Activated T-helper 2 cell treated with anti-CD3 and anti-CD28 coated beads, Interferon-gamma antibody, Interleukin-2, Interleukin-4, amounts not matched to agents 10 μg/mL and 5 μg/mL and 100 μg/mL, durations not matched to agents 14 hours and 24 hours and 36 hours (primary cell): ENCODE results near the gene DCDC1. TPM values are rescaled to one million over a fixed set of nuclear protein-coding genes. Genes with fewer than 3 reads are reported as not detected.
"Not testable (repeated sequence)": the region's sequence is repeated elsewhere in the genome, so short reads cannot be mapped to it uniquely, and the experiment has no call there.

Experiments
- DNase-seq: peaks from one replicate; pipeline ENCODE4 v3.0.0; 2021; ENCODE audit warnings: low spot score
- H3K27ac Mint-ChIP-seq: one replicate; pipeline ENCODE4 v1.8.0; 2021; ENCODE audit warnings: mixed read lengths
- H3K27me3 Mint-ChIP-seq: one replicate; pipeline ENCODE4 v1.8.0; 2021; ENCODE audit warnings: low read depth, mixed read lengths
- H3K36me3 Mint-ChIP-seq: one replicate; pipeline ENCODE4 v1.8.0; 2021; ENCODE audit warnings: low read depth, mixed read lengths
- H3K4me1 Mint-ChIP-seq: one replicate; pipeline ENCODE4 v1.8.0; 2021; ENCODE audit warnings: low read depth, mixed read lengths
- H3K4me3 Mint-ChIP-seq: one replicate; pipeline ENCODE4 v1.8.0; 2021; ENCODE audit warnings: low read depth, mild to moderate bottlenecking, moderate library complexity, mixed read lengths
- H3K9me3 Mint-ChIP-seq: one replicate; pipeline ENCODE4 v1.8.0; 2021; ENCODE audit warnings: mixed read lengths
- intact Hi-C: fragments of 100-400 bp; cut with micrococcal nuclease; formaldehyde crosslinking; loops from one replicate; pipeline ENCODE4 v1.15.1; 2023
- total RNA-seq: library from RNA; stranded (reverse); gene quantifications from 2 replicates; pipeline ENCODE4 v1.2.3, GENCODE V29; 2022

Gene DCDC1
- total RNA-seq, 1 donor from 2014 or later, result not detected

- no peaks in the 10 kb centered on the region for H3K9me3 Mint-ChIP-seq
- no peak overlapping the region for H3K4me3 Mint-ChIP-seq
- no peaks in the 10 kb centered on the region for H3K36me3 Mint-ChIP-seq
- DNase-seq, result no peak
- H3K27ac Mint-ChIP-seq, result no peak overlapping the region
- H3K27me3 Mint-ChIP-seq, result no peaks in the 10 kb centered on the region
- no peaks in the 10 kb centered on the region for H3K4me1 Mint-ChIP-seq
- intact Hi-C loops, result no loop called here
Measured at GRCh38 chr11:30983776-30984441, 385.6 kb downstream of the DCDC1 start.

GRCh38 chr11:30983143-30983542 lies 386.4 kb downstream of the DCDC1 start:
- Mint-ChIP-seq H3K27me3 (no peaks in the 10 kb centered on the region), H3K36me3 (no peaks in the 10 kb centered on the region), H3K4me3 (no peak overlapping the region), H3K27ac (no peak overlapping the region), H3K9me3 (no peaks in the 10 kb centered on the region), H3K4me1 (no peaks in the 10 kb centered on the region)
- no peak for DNase-seq
- intact Hi-C loops, result no loop called here

- DNase-seq, result no peak
- Mint-ChIP-seq H3K27me3 (no peaks in the 10 kb centered on the region), H3K4me1 (peaks cover 5% of the 10 kb centered on the region), H3K4me3 (no peak overlapping the region), H3K36me3 (peaks cover 3% of the 10 kb centered on the region), H3K27ac (peak overlapping the region; percentile 31), H3K9me3 (peaks cover 35% of the 10 kb centered on the region)
- intact Hi-C loops, result no loop called here
Measured at GRCh38 chr11:30967579-30967978, 402.0 kb downstream of the DCDC1 start.

DNA sequence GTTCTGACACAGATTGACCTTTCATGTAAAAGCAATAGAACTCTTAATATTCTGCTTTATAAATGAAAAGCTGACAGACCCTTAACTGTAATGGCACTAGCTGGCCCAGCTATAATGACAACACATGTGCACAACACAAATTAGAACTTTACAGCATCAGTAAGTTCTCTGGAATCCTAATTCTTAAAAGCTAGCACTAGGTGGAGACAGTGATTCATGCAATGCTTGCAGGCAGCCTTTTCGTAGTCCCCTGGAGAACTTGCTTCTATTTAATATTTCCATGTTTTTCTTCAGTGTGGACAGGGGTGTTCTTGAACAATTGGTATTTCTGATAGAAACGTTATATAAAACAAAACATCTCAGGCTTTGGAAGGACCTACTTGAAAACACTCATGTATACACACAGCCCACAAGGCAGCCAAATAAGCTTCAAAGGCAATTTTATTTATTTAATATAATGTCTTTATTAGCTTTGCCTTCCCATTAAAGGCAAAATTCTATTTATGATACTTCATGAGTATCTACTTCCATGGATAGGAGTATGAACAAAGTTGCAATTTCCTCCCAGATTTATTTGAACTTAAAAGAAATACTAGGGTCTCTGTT lies 409.0 kb downstream of the DCDC1 start:
- H3K36me3 Mint-ChIP-seq, result no peaks in the 10 kb centered on the region
- no peak overlapping the region for H3K27ac Mint-ChIP-seq
- H3K9me3 Mint-ChIP-seq, result peaks cover 3% of the 10 kb centered on the region
- H3K27me3 Mint-ChIP-seq, result no peaks in the 10 kb centered on the region
- no peak overlapping the region for H3K4me3 Mint-ChIP-seq
- intact Hi-C loops, result no loop called here
- no peaks in the 10 kb centered on the region for H3K4me1 Mint-ChIP-seq
- no peak for DNase-seq

DNA sequence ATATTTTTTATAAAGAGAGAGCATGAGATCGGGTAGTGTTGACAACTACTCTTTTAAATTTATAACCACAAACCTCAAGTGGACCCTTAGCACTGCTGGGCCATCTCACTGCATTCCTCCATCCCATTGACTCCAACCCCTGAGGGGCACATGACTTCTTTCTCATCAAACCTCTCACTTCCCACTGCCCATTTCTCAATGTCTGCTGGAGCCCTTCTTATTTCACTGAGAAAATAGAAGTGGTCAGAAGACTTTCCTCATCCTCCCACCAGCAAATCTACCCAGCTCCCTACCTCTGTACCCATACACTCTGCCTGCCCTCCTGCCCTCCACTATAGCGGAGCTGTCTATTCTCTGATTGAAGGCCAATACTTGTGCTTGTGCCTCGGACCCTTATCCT lies 412.8 kb downstream of the DCDC1 start:
- H3K9me3 Mint-ChIP-seq, result no peaks in the 10 kb centered on the region
- DNase-seq, result no peak
- H3K27me3 Mint-ChIP-seq, result no peaks in the 10 kb centered on the region
- H3K4me3 Mint-ChIP-seq, result no peak overlapping the region
- no peaks in the 10 kb centered on the region for H3K36me3 Mint-ChIP-seq
- no peak overlapping the region for H3K27ac Mint-ChIP-seq
- H3K4me1 Mint-ChIP-seq, result no peaks in the 10 kb centered on the region
- intact Hi-C loops, result no loop called here

DNA sequence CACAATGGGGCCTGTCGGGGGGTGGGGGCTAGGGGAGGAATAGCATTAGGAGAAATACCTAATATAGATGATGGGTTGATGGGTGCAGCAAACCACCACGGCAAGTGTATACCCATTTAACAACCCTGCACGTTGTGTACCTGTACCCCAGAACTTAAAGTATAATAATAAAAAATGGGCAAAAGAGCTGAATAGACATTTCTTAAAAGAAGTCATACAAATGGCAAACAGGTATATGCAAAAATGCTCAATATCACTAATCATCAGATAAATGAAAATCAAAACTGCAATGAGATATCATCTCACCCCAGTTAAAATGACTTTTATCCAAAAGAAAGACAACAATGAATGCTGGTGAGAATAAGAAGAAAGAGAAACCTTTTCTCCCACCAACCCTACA lies 419.7 kb downstream of the DCDC1 start:
- no peaks in the 10 kb centered on the region for H3K27me3 Mint-ChIP-seq
- H3K9me3 Mint-ChIP-seq, result peaks cover 21% of the 10 kb centered on the region
- H3K4me3 Mint-ChIP-seq, result no peak overlapping the region
- intact Hi-C loops, result no loop called here
- no peak for DNase-seq
- no peaks in the 10 kb centered on the region for H3K4me1 Mint-ChIP-seq
- no peak overlapping the region for H3K27ac Mint-ChIP-seq
- no peaks in the 10 kb centered on the region for H3K36me3 Mint-ChIP-seq

DNA sequence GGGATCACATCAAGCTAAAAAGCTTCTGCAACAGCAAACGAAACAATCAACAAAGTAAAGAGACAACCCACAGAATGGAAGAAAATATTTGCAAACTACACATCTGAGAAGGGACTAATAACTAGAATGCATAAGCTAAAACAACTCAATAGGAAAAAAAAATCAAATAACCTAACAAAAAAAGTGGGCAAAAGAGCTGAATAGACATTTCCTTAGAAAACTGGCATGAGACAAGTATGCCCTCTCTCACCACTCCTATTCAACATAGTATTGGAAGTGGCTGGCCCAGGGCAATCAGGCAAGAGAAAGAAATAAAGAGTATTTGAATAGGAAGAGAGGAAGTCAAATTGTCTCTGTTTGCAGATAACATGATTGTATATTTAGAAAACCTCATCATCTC lies 421.8 kb downstream of the DCDC1 start:
- H3K36me3 Mint-ChIP-seq, result not testable (repeated sequence)

GRCh38 chr11:30938810-30939209 lies 430.7 kb downstream of the DCDC1 start:
- intact Hi-C loops, result no loop called here
- Mint-ChIP-seq H3K27ac (no peak overlapping the region), H3K36me3 (no peaks in the 10 kb centered on the region)

More for the DNA sequence above, 421.8 kb downstream of the DCDC1 start:
- H3K27me3 Mint-ChIP-seq, H3K4me1 Mint-ChIP-seq, H3K27ac Mint-ChIP-seq, DNase-seq, H3K4me3 Mint-ChIP-seq, intact Hi-C loops: not testable (repeated sequence)
- peaks cover 21% of the 10 kb centered on the region for H3K9me3 Mint-ChIP-seq

DNA sequence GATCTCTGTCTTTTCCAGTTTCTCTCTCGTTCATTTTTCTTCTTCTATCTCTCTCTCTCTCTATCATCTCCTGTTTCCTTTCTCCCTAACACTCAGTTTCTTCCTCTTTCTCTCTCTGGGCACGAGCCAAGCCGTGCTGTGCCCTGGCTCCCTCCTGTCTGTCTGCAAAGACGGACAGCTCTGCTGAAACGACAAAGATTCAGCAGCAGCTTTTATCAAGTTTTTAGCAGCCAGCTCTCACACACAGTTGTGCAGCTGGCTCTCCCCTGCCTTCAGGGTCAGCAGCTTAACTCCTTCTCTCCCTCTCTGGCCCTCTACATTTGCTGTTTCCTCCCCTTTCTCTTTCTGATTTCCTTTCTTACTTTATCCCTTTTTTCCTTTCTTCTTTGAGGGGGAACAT lies 431.4 kb downstream of the DCDC1 start:
- DNase-seq, result no peak
- Mint-ChIP-seq H3K4me1 (no peaks in the 10 kb centered on the region), H3K27ac (no peak overlapping the region), H3K36me3 (no peaks in the 10 kb centered on the region), H3K4me3 (no peak overlapping the region), H3K27me3 (no peaks in the 10 kb centered on the region), H3K9me3 (peaks cover 13% of the 10 kb centered on the region)
- intact Hi-C loops, result no loop called here

More at GRCh38 chr11:30938810-30939209, 430.7 kb downstream of the DCDC1 start:
- Mint-ChIP-seq H3K27me3 (no peaks in the 10 kb centered on the region), H3K4me1 (no peaks in the 10 kb centered on the region), H3K9me3 (peaks cover 13% of the 10 kb centered on the region), H3K4me3 (no peak overlapping the region)
- no peak for DNase-seq

GRCh38 chr11:30936491-30936890 lies 433.0 kb downstream of the DCDC1 start:
- DNase-seq, result no peak
- intact Hi-C loops, result no loop called here
- Mint-ChIP-seq H3K4me1 (no peaks in the 10 kb centered on the region), H3K27ac (no peak overlapping the region), H3K9me3 (peaks cover 13% of the 10 kb centered on the region), H3K36me3 (no peaks in the 10 kb centered on the region), H3K27me3 (no peaks in the 10 kb centered on the region), H3K4me3 (no peak overlapping the region)

DNA sequence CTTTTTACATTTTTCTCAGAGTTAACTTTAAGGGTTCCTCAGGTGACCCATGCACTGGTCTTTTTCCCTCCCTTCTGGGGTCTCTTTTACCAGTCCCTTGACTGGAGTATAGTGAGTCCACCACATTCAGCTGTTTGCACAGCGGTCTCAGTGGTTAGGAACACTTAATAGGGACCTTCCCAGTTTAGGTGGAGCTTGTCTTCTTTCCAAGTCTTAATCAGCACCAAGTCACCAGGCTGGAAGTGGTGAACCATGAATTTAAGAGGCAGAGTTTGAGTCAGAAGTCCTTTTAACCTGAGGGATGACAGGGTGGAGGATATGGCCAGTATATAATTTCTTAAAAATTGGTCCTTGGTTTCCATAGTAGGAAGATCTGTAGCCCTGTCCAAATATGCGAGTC lies 433.7 kb downstream of the DCDC1 start:
- H3K27me3 Mint-ChIP-seq, result no peaks in the 10 kb centered on the region
- no peaks in the 10 kb centered on the region for H3K4me1 Mint-ChIP-seq
- intact Hi-C loops, result no loop called here
- H3K9me3 Mint-ChIP-seq, result peaks cover 8% of the 10 kb centered on the region
- no peak overlapping the region for H3K4me3 Mint-ChIP-seq
- DNase-seq, result no peak
- no peak overlapping the region for H3K27ac Mint-ChIP-seq
- no peaks in the 10 kb centered on the region for H3K36me3 Mint-ChIP-seq

- no peaks in the 10 kb centered on the region for H3K27me3 Mint-ChIP-seq
- no peaks in the 10 kb centered on the region for H3K4me1 Mint-ChIP-seq
- no peaks in the 10 kb centered on the region for H3K9me3 Mint-ChIP-seq
- no peak overlapping the region for H3K27ac Mint-ChIP-seq
- DNase-seq, result no peak
- no peaks in the 10 kb centered on the region for H3K36me3 Mint-ChIP-seq
- H3K4me3 Mint-ChIP-seq, result no peak overlapping the region
- intact Hi-C loops, result no loop called here
Measured at GRCh38 chr11:30926130-30926529, 443.4 kb downstream of the DCDC1 start.

DNA sequence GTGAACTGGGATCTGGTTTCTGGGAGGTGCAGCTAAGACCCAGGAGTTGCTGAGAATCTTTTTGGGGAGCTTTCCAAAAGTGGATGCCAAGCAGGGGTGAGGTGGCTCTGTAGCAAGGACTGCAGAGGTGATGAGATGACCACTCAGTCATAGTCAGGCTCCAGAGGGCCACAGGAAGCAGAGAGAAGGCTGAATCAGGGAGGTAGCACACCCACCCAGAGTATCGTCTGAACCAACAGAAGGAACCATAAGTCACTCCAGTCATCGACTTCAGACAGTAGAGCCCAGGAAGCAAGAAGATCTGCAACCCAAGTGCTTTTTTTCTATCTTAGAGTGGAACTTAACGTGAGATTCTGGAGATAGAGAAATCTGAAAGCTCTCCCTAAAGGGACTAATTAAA lies 447.7 kb downstream of the DCDC1 start:
- no peaks in the 10 kb centered on the region for H3K9me3 Mint-ChIP-seq
- H3K27me3 Mint-ChIP-seq, result no peaks in the 10 kb centered on the region
- intact Hi-C loops, result no loop called here
- no peak overlapping the region for H3K27ac Mint-ChIP-seq
- no peaks in the 10 kb centered on the region for H3K36me3 Mint-ChIP-seq
- no peak for DNase-seq
- no peak overlapping the region for H3K4me3 Mint-ChIP-seq
- no peaks in the 10 kb centered on the region for H3K4me1 Mint-ChIP-seq
